HepG2 (cell line): ENCODE measurements around the gene ARID1A. TPM values are rescaled to one million over a fixed set of nuclear protein-coding genes. Genes with fewer than 3 reads are reported as not detected.

Source experiments
- ATAC-seq: fragments of 200-7000 bp; cut with Tn5 transposase; 3 replicates; pipeline ENCODE4 v1.9.1; 2020; ENCODE audit warnings: mild to moderate bottlenecking, moderate library complexity
- BruUV-seq: library from RNA; stranded (reverse); fragments of 400-500 nt; replicated peaks from 2 replicates; lab custom pipeline; 2021; lab: Mats Ljungman, UMichigan
- CTCF ChIA-PET: fragments of 300-600 bp; formaldehyde crosslinking; extraction: SDS; loops from one replicate; lab custom pipeline; 2021; ENCODE audit warnings: low total read pairs, inconsistent platforms, low intra/inter-chr PET ratio; lab: Yijun Ruan, JAX
- POLR2A ChIA-PET: fragments of 350-600 bp; sonication (Branson Sonifier 250); formaldehyde crosslinking; loops from one replicate; lab custom pipeline; 2020; ENCODE audit warnings: antibody characterized with exemption, inconsistent platforms; lab: Yijun Ruan, JAX
- DNase-seq: peaks from one replicate; pipeline ENCODE4 v3.0.0-alpha.2; 2015; ENCODE audit warnings: low spot score
- FAIRE-seq: peaks from 3 replicates; lab custom pipeline; 2011; peaks lifted over from hg19 to GRCh38; lab: Jason Lieb, UNC
- H2AFZ ChIP-seq: one replicate; pipeline ENCODE4 v1.6.1; 2011; ENCODE audit warnings: low read length, inconsistent platforms
- H3K27ac ChIP-seq: fragments of 300-600 bp; 3 replicates; pipeline ENCODE4 v1.8.0; 2011; ENCODE audit warnings: mixed run types, mild to moderate bottlenecking, mixed read lengths, low read length, inconsistent platforms; ENCODE audit not compliant: insufficient read depth; ENCODE audit errors: extremely low read length
- H3K27me3 ChIP-seq, 2 experiments: fragments of 200-600 bp in 1 of 2; 2 replicates in 1 of 2; 3 replicates in 1 of 2; pipeline versions ENCODE4 v1.6.0 to v1.8.0; 2011; ENCODE audit warnings: low read length in 2 of 2, mild to moderate bottlenecking in 2 of 2, moderate library complexity in 2 of 2, inconsistent platforms in 1 of 2; ENCODE audit not compliant: insufficient read depth in 2 of 2, control insufficient read depth in 1 of 2
- H3K36me3 ChIP-seq, 2 experiments: fragments of 200-600 bp in 1 of 2; replicated peaks in 1 of 2; 2 replicates in 1 of 2; 3 replicates in 1 of 2; pipeline versions ENCODE4 v1.5.1 to v1.8.0; 2011; ENCODE audit warnings: low read length in 2 of 2, inconsistent platforms in 1 of 2; ENCODE audit not compliant: insufficient read depth in 2 of 2, control insufficient read depth in 1 of 2
- H3K4me1 ChIP-seq: 2 replicates; pipeline ENCODE4 v1.5.1; 2012; ENCODE audit warnings: low read length, inconsistent platforms; ENCODE audit not compliant: insufficient read depth
- H3K4me2 ChIP-seq: 2 replicates; pipeline ENCODE4 v1.6.0; 2011; ENCODE audit warnings: low read depth, low read length, inconsistent platforms
- H3K4me3 ChIP-seq, 3 experiments: fragments of 200-600 bp in 1 of 3; sonication (generic), shearing (Covaris generic) in 1 of 3; replicated peaks in 1 of 3; 2 replicates each; pipeline ENCODE4 v1.5.1; 2011 to 2016; ENCODE audit warnings: low read length in 3 of 3, inconsistent platforms in 2 of 3, low read depth in 2 of 3, mild to moderate bottlenecking in 2 of 3, control low read depth in 1 of 3, mixed read lengths in 1 of 3; ENCODE audit not compliant: insufficient read depth in 1 of 3
- H3K79me2 ChIP-seq: one replicate; pipeline ENCODE4 v1.6.1; 2011; ENCODE audit warnings: low read length, inconsistent platforms; ENCODE audit not compliant: insufficient read depth
- H3K9ac ChIP-seq: 2 replicates; pipeline ENCODE4 v1.6.0; 2011; ENCODE audit warnings: mild to moderate bottlenecking, low read depth, low read length, inconsistent platforms; ENCODE audit not compliant: insufficient read depth
- H3K9me3 ChIP-seq: 2 replicates; pipeline ENCODE4 v1.5.1; 2012; ENCODE audit warnings: mild to moderate bottlenecking, low read length
- H4K20me1 ChIP-seq: 2 replicates; pipeline ENCODE4 v1.6.0; 2011; ENCODE audit warnings: inconsistent platforms, mild to moderate bottlenecking, low read length, moderate library complexity; ENCODE audit not compliant: insufficient read depth
- ATF7 ChIP-seq, 2 experiments: fragments of 450-650 bp in 1 of 2; sonication (generic) in 1 of 2; formaldehyde crosslinking in 1 of 2; IDR thresholded peaks; 2 replicates each; pipeline versions ENCODE4 v1.4.0 to v1.6.1; 2016 to 2020; ENCODE audit warnings: antibody characterized with exemption in 1 of 2, mild to moderate bottlenecking in 1 of 2, missing genetic modification reagents in 1 of 2
- KAT2B ChIP-seq: fragments of 150-350 bp; IDR thresholded peaks from 2 replicates; pipeline ENCODE4 v1.6.1; 2014; ENCODE audit warnings: low read depth, low read length, borderline replicate concordance
- MAFK ChIP-seq, 2 experiments: IDR thresholded peaks in 1 of 2; conservative IDR thresholded peaks in 1 of 2; 2 replicates each; pipeline ENCODE4 v1.6.1; 2011; ENCODE audit warnings: improper control_type of control experiment in 2 of 2, low read length in 2 of 2
- NFYB ChIP-seq: sonication (generic); formaldehyde crosslinking; IDR thresholded peaks from 2 replicates; pipeline ENCODE4 v1.4.0; 2020; ENCODE audit warnings: missing genetic modification reagents
- SOX13 ChIP-seq, 3 experiments: fragments of 450-650 bp in 1 of 3; sonication (generic) in 1 of 3; formaldehyde crosslinking in 1 of 3; IDR thresholded peaks in 2 of 3; conservative IDR thresholded peaks in 1 of 3; 2 replicates each; pipeline versions ENCODE4 v1.5.0 to v1.6.1; 2016 to 2020; ENCODE audit warnings: antibody characterized with exemption in 1 of 3, mild to moderate bottlenecking in 1 of 3, missing compliant biosample characterization in 1 of 3, missing genetic modification reagents in 1 of 3, moderate library complexity in 1 of 3
- YEATS4 ChIP-seq: sonication (generic); formaldehyde crosslinking; IDR thresholded peaks from 2 replicates; pipeline ENCODE4 v1.4.0; 2020; ENCODE audit warnings: missing genetic modification reagents, borderline replicate concordance
- ZNF546 ChIP-seq: sonication (generic); formaldehyde crosslinking; conservative IDR thresholded peaks from 2 replicates; pipeline ENCODE4 v1.8.1; 2023; ENCODE audit warnings: mild to moderate bottlenecking, missing genetic modification reagents
- whole genome bisulfite sequencing: methylation state at CpG from one replicate; pipeline ENCODE4 v1.1.6; 2017; ENCODE audit warnings: low lambda C conversion rate; 5-methylcytosine and 5-hydroxymethylcytosine counted together
- in situ Hi-C: cut with HindIII; loops from 2 replicates; pipeline ENCODE4 v1.10.0; 2017; ENCODE audit warnings: low pct_unique_long_range_greater_than_20kb; ENCODE audit not compliant: extremely low pct_ligation_motif_present
- intact Hi-C: fragments of 100-400 bp; cut with micrococcal nuclease; formaldehyde crosslinking; loops from one replicate; pipeline ENCODE4 v1.10.0; 2022; ENCODE audit not compliant: unreplicated experiment
- polyA plus RNA-seq, 8 experiments: library from polyadenylated mRNA; depleted of rRNA in 3 of 8; stranded (reverse) in 7 of 8; unstranded in 1 of 8; fragments of >200 nt; fragmentation: Illumina TruSeq in 4 of 8; extraction: Trizol in 4 of 8; gene quantifications; 2 replicates each; pipeline versions ENCODE4 v1.2.1 to v1.2.3, GENCODE V29; 2011 to 2016; ENCODE audit warnings: low read depth in 4 of 8, missing spikeins in 1 of 8, mixed read lengths in 1 of 8; ENCODE audit not compliant: insufficient read depth in 1 of 8
- total RNA-seq, 5 experiments: library from RNA; depleted of rRNA; stranded (reverse); fragments of >200 nt; fragmentation: Illumina TruSeq; extraction: Trizol; gene quantifications; 2 replicates each; pipeline ENCODE4 v1.2.3, GENCODE V29; 2016; ENCODE audit warnings: low read depth in 1 of 5

The ARID1A gene
- total and polyA plus RNA-seq, 2 of the 13 experiments (the other 11 are each of a cell fraction or from before 2014, with no cell fraction given), result 11.9 to 15.9 TPM

DNA sequence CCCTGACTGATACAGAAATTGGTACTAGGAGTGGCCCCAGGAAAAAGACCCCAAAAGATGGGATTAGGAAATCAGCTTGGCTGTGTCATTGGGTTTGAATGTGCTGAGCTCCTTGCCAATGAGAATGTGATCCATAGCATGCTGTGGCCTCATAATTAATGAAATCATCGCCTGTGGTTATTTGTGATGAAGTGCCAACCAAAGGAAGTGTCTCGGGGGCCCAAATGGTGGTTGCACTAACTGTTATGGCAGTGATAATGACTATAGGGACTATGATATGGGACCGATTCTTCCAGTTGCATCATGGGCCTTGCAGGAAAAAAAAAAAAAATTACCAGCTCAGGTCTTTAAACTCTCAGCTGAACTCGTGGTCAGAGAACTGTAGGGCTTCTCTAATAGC is 115.2 kb downstream of the ARID1A start (continued):
- TF ChIP-seq NFYB (CRISPR knock-in tag), result no peak
- no peak for TF ChIP-seq YEATS4 (CRISPR knock-in tag)
- TF ChIP-seq SOX13 (IDR thresholded peaks at IDR 0.05), result no peak
- no peak for TF ChIP-seq SOX13 (CRISPR knock-in tag; conservative IDR thresholded peaks at IDR 0.05 in 1 of 2, IDR thresholded peaks at IDR 0.05 in 1 of 2)
- TF ChIP-seq, all 625 proteins: peak for 0

DNA sequence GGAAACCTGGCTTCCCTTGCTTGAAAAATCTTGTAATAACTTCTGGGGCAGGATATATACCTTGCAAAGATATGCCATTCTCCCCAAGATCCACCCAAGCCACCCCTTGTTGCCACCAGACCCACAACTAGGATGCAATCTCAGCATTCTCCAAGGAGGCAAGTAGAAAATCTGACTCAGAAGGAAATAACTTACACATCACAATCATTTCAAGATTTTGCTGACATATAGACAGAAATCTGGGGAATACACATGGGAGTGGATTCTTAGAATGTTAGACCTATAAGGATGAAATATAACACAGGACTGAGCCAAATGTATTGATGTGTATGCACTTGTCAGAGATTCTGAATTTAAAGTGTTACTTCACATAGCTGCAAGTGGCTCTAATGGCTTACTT is 115.9 kb downstream of the ARID1A start:
- peak in 1 of 2 experiments; percentile 20; a peak in 1 of 4 replicates for TF ChIP-seq MAFK (conservative IDR thresholded peaks at IDR 0.05 in 1 of 2, IDR thresholded peaks at IDR 0.05 in 1 of 2; ENCODE audit: low read length in 2 of 2)
- no peak for TF ChIP-seq ZNF546 (CRISPR knock-in tag)
- peaks cover 20% of the 10 kb centered on the region for H3K4me1 ChIP-seq
- no peaks in the 10 kb centered on the region for H3K36me3 ChIP-seq
- BruUV-seq, result no TSS peak
- H3K4me3 ChIP-seq, result no peak overlapping the region
- FAIRE-seq, result no peak
- CTCF ChIA-PET, result no interaction called here
- no peaks in the 10 kb centered on the region for H3K79me2 ChIP-seq
- H2AFZ ChIP-seq, result no peak overlapping the region
- H3K27me3 ChIP-seq, result no peaks in the 10 kb centered on the region
- H3K9me3 ChIP-seq, result no peaks in the 10 kb centered on the region
- POLR2A ChIA-PET, result no interaction called here
- intact Hi-C loops (loop anchor here (5.0 kb wide), 1 partner anchor 66 kb away; no protein-coding TSS in a partner anchor), in situ Hi-C loops (no loop called here)
- H3K4me2 ChIP-seq, result no peak overlapping the region
- no peak for ATAC-seq
- H3K27ac ChIP-seq, result no peak overlapping the region
- H3K9ac ChIP-seq, result no peak overlapping the region
- no peak for DNase-seq
- no peaks in the 10 kb centered on the region for H4K20me1 ChIP-seq

DNA sequence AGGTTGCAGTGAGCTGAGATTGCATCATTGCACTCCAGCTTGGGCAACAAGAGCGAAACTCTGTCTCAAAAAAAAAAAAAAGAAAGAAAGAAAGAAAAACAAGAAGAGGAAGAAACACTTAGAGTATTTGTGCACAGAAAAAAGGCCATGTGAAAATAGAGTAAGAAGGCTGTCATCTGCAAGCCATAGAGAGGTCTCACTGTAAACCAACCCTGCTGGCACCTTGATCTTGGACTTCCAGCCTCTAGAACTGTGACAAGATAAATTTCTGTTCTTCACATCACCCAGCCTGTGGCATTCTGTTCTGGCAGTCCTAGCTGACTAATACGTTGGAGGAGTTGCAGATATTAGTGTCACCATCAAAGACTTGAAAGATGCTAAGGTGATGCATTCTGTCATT is 118.6 kb downstream of the ARID1A start:
- Histone ChIP-seq H3K27ac (no peak overlapping the region), H4K20me1 (no peaks in the 10 kb centered on the region), H3K36me3 (no peaks in the 10 kb centered on the region), H3K79me2 (no peaks in the 10 kb centered on the region), H3K27me3 (no peaks in the 10 kb centered on the region), H3K9me3 (no peaks in the 10 kb centered on the region), H3K4me2 (no peak overlapping the region), H2AFZ (no peak overlapping the region), H3K4me1 (peaks cover 13% of the 10 kb centered on the region), H3K9ac (no peak overlapping the region), H3K4me3 (no peak overlapping the region)
- no peak for ATAC-seq
- ChIA-PET CTCF (no interaction called here), POLR2A (no interaction called here)
- DNase-seq, result no peak
- in situ Hi-C loops (no loop called here), intact Hi-C loops (loop anchor here (5.0 kb wide), 1 partner anchor 63 kb away; no protein-coding TSS in a partner anchor)
- no peak for FAIRE-seq
- 49% methylated on average over 2 of the region's 2 CpGs for WGBS
- no TSS peak for BruUV-seq
- TF ChIP-seq ATF7 (IDR thresholded peaks at IDR 0.05) (0 out of 2 replicates have a peak, but pooled peaks have one; percentile 12), ATF7 (CRISPR knock-in tag; IDR thresholded peaks at IDR 0.05) (no peak), KAT2B (no peak)
